MV-4-11 (cell line): Measurements from ENCODE around the gene ASB10.

Source experiments
- DNase-seq: peaks from one replicate; lab custom pipeline; 2025; lab: John Stamatoyannopoulos, UW

Gene ASB10

GRCh38 chr7:151135866-151136843 lies 50.9 kb downstream of the ASB10 start:
- DNase-seq: no peak

- DNase-seq: no peak
These were observed 51.6 kb downstream of the ASB10 start for GRCh38 chr7:151135525-151135845.

- no peak for DNase-seq
These were observed 52.1 kb downstream of the ASB10 start for GRCh38 chr7:151134743-151135524.

GRCh38 chr7:151133986-151134742 lies 52.9 kb downstream of the ASB10 start:
- no peak for DNase-seq

GRCh38 chr7:151133266-151133985 lies 53.6 kb downstream of the ASB10 start:
- no peak for DNase-seq

- no peak for DNase-seq
These were observed 54.4 kb downstream of the ASB10 start for GRCh38 chr7:151132461-151133205.

- no peak for DNase-seq
These were observed 55.3 kb downstream of the ASB10 start for GRCh38 chr7:151131592-151132293.

- no peak for DNase-seq
These were observed 55.8 kb downstream of the ASB10 start for GRCh38 chr7:151131224-151131591.

- DNase-seq: no peak
These were observed 56.3 kb downstream of the ASB10 start for GRCh38 chr7:151130741-151131157.

- DNase-seq: no peak
These were observed 57.0 kb downstream of the ASB10 start for GRCh38 chr7:151129960-151130591.

GRCh38 chr7:151129117-151129959 lies 57.7 kb downstream of the ASB10 start:
- no peak for DNase-seq

- no peak for DNase-seq
These were observed 58.3 kb downstream of the ASB10 start for GRCh38 chr7:151128716-151129115.

- no peak for DNase-seq
These were observed 58.9 kb downstream of the ASB10 start for GRCh38 chr7:151128144-151128543.

- DNase-seq: no peak
These were observed 60.4 kb downstream of the ASB10 start for GRCh38 chr7:151126491-151127137.

- no peak for DNase-seq
These were observed 61.1 kb downstream of the ASB10 start for GRCh38 chr7:151125846-151126481.
